SW 1271 (cell line): ENCODE data around the gene F2R.

Source experiments
- DNase-seq, 2 experiments: peaks; one replicate each; lab custom pipeline; 2025; lab: John Stamatoyannopoulos, UW

F2R gene

GRCh38 chr5:76690704-76691466 lies 25.0 kb upstream of the F2R start:
- no peak for DNase-seq

- DNase-seq = peak in 1 of 2 experiments; percentile 64
These were observed 24.3 kb upstream of the F2R start for GRCh38 chr5:76691467-76692273.

GRCh38 chr5:76692274-76692540 lies 23.7 kb upstream of the F2R start:
- DNase-seq = no peak

- DNase-seq = no peak
These were observed 23.3 kb upstream of the F2R start for GRCh38 chr5:76692651-76693050.

GRCh38 chr5:76693141-76693540 lies 22.8 kb upstream of the F2R start:
- no peak for DNase-seq

- DNase-seq = no peak
These were observed 21.6 kb upstream of the F2R start for GRCh38 chr5:76694317-76694716.

- no peak for DNase-seq
These were observed 20.6 kb upstream of the F2R start for GRCh38 chr5:76695346-76695745.

GRCh38 chr5:76696251-76696650 lies 19.7 kb upstream of the F2R start:
- no peak for DNase-seq

GRCh38 chr5:76697670-76698069 lies 18.3 kb upstream of the F2R start:
- no peak for DNase-seq

- DNase-seq = no peak
These were observed 15.4 kb upstream of the F2R start for GRCh38 chr5:76700571-76700970.

GRCh38 chr5:76701298-76701697 lies 14.6 kb upstream of the F2R start:
- no peak for DNase-seq

- no peak for DNase-seq
These were observed 12.2 kb upstream of the F2R start for GRCh38 chr5:76703707-76704106.

GRCh38 chr5:76704131-76704663 lies 11.7 kb upstream of the F2R start:
- DNase-seq = no peak

- DNase-seq = no peak
These were observed 10.4 kb upstream of the F2R start for GRCh38 chr5:76705574-76705973.

- no peak for DNase-seq
These were observed 6.2 kb upstream of the F2R start for GRCh38 chr5:76709762-76710161.

- no peak for DNase-seq
These were observed 4.9 kb upstream of the F2R start for GRCh38 chr5:76710991-76711390.

- no peak for DNase-seq
These were observed 1.0 kb upstream of the F2R start for GRCh38 chr5:76714751-76715485.

GRCh38 chr5:76715486-76715735 lies 515 bp upstream of the F2R start:
- no peak for DNase-seq

- DNase-seq = peak in 1 of 2 experiments; percentile 20
These were observed 681 bp downstream of the F2R start for GRCh38 chr5:76716456-76717157.

GRCh38 chr5:76717222-76718083 lies 1.5 kb downstream of the F2R start:
- DNase-seq = no peak

- no peak for DNase-seq
These were observed 2.5 kb downstream of the F2R start for GRCh38 chr5:76718381-76718832.
